Measurements from ENCODE around the gene LGALS1.

LGALS1 gene

DNA sequence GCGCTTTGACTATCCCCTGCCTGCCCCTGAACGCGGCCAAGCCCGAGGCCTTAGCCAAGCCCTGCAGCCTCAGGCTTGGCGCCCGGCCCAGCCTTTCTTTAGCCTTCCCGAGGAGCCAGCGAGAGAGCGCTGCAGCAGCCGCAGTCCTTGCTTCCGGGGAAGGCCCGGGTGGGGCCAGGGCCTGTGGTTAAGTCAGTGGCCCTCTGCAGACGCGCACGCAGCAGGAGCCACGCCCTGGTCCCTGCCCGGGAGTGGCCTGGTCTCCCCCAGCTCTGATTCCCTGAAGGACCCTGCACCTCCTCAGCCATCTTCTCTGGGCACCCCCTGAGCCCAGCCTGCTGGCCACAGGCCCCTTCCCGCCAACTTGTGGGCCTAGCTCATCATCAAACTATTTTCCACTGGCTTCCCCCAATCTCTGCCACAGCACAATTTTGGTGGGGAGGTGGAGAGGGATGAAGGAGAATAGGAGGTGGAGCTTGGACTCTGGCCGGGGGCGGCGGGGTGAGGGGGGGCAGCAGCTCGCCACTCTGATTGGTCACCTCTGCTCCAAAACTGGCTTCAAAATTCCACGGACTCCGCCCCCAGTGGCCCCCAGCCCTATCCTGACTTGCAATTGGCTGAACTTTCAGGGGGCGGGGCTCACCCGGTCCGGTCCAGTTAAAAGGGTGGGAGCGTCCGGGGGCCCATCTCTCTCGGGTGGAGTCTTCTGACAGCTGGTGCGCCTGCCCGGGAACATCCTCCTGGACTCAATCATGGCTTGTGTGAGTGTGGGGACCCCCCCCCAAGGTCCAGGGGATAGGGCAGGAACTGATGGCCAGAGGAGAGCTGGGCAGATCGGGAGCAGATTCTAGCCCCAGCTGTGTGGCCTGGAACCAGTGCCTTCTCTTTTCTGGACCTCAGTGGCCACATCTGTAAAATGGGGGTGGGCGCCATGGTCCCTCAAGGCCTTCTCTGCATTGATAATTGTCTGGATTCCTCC lies at the start of gene LGALS1:
LGALS1 (plus strand) TSS at position 686 of the 979 bp plus-strand sequence; CDS start at position 753, 67 bp downstream.
- DNase-seq, result peak in 48 of 51 donors; percentile 31 to 90 (median 76)

DNA sequence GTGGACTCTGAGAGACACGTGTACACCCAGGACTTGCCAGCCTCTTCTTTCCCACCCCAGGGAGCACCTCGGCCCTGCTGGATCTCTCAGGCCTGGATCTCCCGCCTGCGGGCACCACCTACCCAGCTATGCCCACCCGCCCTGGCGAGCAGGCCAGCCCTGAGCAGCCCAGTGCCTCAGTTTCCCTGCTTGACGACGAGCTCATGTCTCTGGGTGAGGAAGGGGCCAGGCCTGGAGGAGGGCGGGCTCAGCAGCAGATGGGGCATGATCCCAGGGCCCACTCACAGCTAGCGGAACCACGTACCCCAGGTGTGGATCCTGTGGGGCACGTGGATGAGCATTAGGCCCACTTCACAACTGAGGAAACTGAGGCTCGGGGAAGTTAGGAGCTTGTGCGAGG lies 49.7 kb upstream of the LGALS1 start:
- no peak for DNase-seq

GRCh38 chr22:37626144-37626543 lies 49.3 kb upstream of the LGALS1 start:
- peak in 7 of 51 donors; percentile 14 to 38 (median 21) for DNase-seq

DNA sequence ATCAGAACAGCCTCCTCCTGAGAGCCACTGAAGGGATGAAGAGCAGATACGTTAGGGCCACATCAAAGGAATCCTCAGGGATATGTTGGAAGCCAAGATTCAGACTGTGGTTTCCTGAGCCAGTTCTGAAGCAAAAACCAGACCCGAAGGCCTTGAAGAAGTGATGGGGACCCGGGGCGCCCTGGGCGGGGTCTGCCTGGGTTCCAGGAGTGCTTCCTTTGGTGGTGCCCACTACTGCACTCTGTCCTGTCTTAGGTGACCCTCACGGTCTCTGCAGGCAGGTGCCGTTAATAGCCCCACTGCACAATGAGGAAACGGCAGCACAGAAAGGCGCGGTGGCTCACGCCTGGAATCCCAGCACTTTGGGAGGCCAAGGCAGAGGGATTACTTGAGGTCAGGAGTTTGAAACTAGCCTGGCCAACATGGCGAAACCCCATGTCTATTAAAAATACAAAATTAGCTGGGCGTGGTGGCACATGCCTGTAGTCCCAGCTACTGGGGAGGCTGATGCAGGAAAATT lies 48.8 kb upstream of the LGALS1 start:
- no peak for DNase-seq

DNA sequence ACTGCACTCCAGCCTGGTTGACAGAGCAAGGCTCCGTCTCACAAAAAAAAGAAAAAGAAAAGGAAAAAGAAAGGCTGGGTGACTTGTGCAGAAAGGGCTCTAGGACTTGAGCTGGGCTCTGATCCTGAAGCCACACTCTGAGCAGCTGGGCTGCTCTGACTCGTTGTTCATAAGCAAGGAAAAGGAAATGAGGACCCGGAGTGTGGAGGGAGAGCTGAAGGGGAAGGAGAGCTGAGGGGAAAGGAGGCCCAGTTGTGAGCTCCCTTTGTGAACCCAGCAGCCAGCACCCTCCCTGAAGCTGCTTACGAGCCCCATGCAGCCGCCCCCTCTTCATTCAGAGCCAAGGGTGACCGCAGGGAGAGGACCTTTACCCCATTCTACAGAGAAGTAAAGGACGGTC lies 48.3 kb upstream of the LGALS1 start:
- DNase-seq, result no peak

DNA sequence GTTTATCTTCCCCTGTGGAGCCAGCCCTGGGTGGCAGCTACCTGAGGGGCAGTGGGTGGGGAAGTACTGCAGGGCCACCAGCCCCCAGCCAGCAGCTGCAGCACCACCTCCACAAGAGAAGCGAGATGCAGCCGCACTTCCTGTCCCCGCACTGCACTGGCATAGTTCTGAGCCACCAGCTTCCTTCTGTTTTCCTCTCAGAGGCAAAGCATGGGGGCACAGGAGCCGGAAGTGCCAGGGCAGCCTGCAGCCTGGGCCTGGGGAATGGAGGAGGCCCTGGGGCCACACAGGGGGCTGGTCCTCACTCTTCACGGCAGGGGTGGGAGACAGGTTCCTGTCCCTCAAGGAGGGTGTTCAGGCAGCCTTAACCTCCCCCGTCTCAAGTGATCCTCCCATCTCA lies 47.9 kb upstream of the LGALS1 start:
- peak in 3 of 51 donors; percentile 11 to 29 (median 26) for DNase-seq

- DNase-seq, result no peak
These were observed 46.6 kb upstream of the LGALS1 start for GRCh38 chr22:37628830-37629229.

DNA sequence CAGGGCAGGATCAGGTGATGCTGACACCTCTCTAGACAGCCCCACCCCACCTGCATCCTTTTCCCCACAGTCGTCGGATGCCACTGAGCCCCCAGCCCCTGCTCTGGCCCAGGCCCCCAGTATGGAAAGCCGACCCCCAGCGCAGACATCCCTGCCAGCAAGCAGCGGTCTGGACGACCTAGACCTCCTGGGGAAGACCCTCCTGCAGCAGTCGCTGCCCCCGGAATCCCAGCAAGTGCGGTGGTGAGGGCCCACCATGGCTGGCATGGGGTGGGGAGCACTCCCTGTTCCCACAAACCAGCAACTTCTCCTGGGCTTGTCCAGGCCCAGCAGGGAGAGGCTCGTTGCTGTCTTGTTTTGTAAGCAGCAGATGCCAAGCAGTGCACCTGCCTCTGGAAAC lies 45.5 kb upstream of the LGALS1 start:
- no peak for DNase-seq

- no peak for DNase-seq
These were observed 44.5 kb upstream of the LGALS1 start for GRCh38 chr22:37630839-37631435.

- no peak for DNase-seq
These were observed 43.8 kb upstream of the LGALS1 start for GRCh38 chr22:37631448-37632173.

DNA sequence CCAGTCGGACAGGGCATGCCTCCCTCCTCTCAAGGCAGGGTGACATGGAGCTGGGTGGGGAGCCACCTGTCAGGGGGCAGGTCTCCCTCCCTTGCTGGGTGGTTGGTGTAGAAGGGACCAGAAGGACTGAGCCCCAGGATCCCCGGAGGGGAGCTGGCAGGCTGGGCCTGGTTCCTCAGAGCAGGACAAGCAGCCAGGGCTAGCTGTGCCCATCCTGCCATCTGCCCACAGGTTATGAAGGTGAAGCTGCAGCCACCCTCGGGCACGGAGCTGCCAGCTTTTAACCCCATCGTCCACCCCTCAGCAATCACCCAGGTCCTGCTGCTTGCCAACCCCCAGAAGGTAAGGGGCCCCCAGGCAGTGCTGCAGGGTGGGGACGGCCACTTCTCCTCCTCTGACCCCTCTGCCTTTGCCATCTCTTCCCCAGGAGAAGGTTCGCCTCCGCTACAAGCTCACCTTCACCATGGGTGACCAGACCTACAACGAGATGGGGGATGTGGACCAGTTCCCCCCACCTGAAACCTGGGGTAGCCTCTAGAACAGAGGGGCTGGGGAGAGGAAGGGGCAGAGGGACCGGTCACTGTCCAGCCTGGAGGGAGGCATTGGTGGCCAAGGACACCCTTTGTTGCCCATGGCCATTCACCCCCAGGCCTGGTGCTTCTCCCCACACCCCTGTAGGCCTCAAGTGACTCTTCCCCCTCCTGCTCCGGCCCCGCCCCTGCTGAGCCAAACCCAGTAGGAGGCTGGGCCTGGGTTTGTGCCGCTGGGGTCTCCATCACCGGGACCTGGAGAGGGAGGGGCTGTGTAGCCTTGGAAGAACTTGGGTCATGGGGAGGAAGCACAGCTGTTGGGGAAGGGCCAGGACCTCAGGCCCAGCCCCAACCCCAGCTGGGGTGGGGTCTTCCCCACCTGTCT lies 43.0 kb upstream of the LGALS1 start:
- DNase-seq, result no peak

- DNase-seq, result no peak
These were observed 42.3 kb upstream of the LGALS1 start for GRCh38 chr22:37633089-37633624.

- DNase-seq, result peak in 50 of 51 donors; percentile 31 to 89 (median 72)
These were observed 41.6 kb upstream of the LGALS1 start for GRCh38 chr22:37633625-37634416.

DNA sequence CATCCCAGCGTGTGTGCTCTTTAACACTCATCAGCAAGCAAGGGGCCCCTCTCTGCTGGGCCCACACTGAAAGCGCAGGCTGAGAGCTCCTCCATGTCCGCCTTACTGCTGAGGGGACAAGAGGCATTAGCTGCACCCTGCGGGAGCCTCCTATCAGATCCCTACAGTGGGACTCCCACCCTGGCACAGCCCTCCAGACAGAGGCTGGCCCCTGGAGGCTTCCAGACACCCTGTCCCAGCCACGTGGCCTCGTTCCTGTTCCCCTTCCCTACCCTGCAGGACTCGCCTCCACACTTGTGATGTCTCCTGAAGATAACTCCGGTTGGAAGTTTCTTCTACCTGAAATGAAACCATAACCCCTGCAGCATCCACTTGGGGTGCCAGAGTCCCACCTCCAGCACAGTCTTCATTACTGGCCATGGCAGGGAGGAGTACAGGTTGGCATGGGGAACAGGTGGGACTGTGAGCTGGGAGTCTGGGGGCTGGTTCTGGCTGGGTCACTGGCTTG lies 41.0 kb upstream of the LGALS1 start:
- peak in 1 of 51 donors; percentile 28 for DNase-seq

GRCh38 chr22:37635157-37635556 lies 40.3 kb upstream of the LGALS1 start:
- no peak for DNase-seq

GRCh38 chr22:37636186-37636948 lies 39.1 kb upstream of the LGALS1 start:
- peak in 6 of 51 donors; percentile 21 to 41 (median 24) for DNase-seq

GRCh38 chr22:37636949-37637273 lies 38.5 kb upstream of the LGALS1 start:
- DNase-seq, result no peak

DNA sequence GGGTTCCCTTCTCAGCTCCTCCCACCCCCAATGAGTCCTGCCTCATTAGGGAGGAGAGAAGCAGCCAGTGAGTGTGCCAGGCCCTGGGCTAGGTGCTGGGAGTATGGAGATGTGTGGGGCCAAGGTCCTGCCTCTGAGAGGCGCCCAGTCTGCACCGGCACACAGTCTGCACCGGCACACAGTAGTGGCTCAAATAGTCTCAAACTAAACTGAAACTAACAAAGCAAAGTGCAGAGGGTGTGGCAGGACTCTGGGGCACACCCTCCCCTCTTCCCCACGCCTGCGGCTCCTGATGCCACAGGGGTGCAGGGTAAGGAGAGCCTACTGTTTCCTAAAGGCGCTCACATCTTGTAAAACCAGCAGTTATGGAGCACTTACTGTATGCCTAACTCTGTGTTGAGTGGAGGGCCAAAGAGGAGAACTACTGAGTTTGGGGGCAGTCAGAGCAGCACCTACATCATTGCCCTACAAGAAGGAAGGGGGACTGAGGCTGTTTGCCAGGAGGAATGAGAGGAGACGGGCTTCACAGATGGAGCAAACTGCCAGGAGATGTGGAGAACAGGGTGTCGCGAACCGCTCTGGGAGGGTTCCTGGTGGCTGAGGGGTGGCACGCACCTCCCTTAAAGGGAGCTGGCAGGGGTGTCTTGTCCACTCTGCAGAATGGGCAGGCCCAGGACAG lies 36.9 kb upstream of the LGALS1 start:
- DNase-seq, result no peak
